ENCODE measurements around the gene RXRA. TPM values are rescaled to one million over a fixed set of nuclear protein-coding genes. Genes with fewer than 3 reads are reported as not detected.

The RXRA gene
- total and polyA plus RNA-seq, 3 experiments from 2014 or later, result 2.1 to 10.0 (median 9.9) TPM

- H3K9me3 Mint-ChIP-seq, result no peaks in the 10 kb centered on the region
- Histone ChIP-seq H3K27ac (ENCODE audit: low read depth, low read length) (no peak overlapping the region), H3K36me3 (ENCODE audit: insufficient read depth, low read length) (no peaks in the 10 kb centered on the region), H3K9me3 (ENCODE audit: low read length) (no peaks in the 10 kb centered on the region), H3K27me3 (ENCODE audit: insufficient read depth, low read length, poor library complexity, severe bottlenecking) (no peaks in the 10 kb centered on the region), H3K4me1 (ENCODE audit: insufficient read depth, low read length) (no peaks in the 10 kb centered on the region), H3K4me3 (ENCODE audit: low read length) (no peak overlapping the region)
- peak overlapping the region in 1 of 8 donors; percentile 21 for H3K27ac Mint-ChIP-seq
- ChIA-PET CTCF (interaction anchor here (0.7 to 2.1 kb wide), 2 partner anchors 28 to 33 kb away, joined by 3 to 4 read pairs; no protein-coding TSS in a partner anchor), POLR2A (no interaction called here)
- H3K27me3 Mint-ChIP-seq, result no peaks in the 10 kb centered on the region
- no peak for DNase-seq
- H3K4me3 Mint-ChIP-seq, result no peak overlapping the region
- H3K36me3 Mint-ChIP-seq, result peaks cover under 1 to 9% (median under 1%) of the 10 kb centered on the region in 3 donors
- H3K4me1 Mint-ChIP-seq, result peaks cover 7 to 10% (median 9%) of the 10 kb centered on the region in 3 donors
Observed at GRCh38 chr9:134414900-134415425, 88.7 kb downstream of the RXRA start.

GRCh38 chr9:134416385-134417015 lies 90.2 kb downstream of the RXRA start:
- H3K4me1 ChIP-seq (ENCODE audit: insufficient read depth, low read length), result no peaks in the 10 kb centered on the region
- H3K27ac ChIP-seq (ENCODE audit: low read depth, low read length), result no peak overlapping the region
- H3K27ac Mint-ChIP-seq, result peak overlapping the region in 1 of 8 donors; percentile 38
- H3K4me3 ChIP-seq (ENCODE audit: low read length), result no peak overlapping the region
- H3K4me3 Mint-ChIP-seq, result no peak overlapping the region
- ChIA-PET POLR2A (no interaction called here), CTCF (no interaction called here)
- no peaks in the 10 kb centered on the region for H3K27me3 ChIP-seq (ENCODE audit: insufficient read depth, low read length, poor library complexity, severe bottlenecking)
- no peaks in the 10 kb centered on the region for H3K36me3 ChIP-seq (ENCODE audit: insufficient read depth, low read length)
- no peak for DNase-seq
- peaks cover 0 to 14% (median 0%) of the 10 kb centered on the region in 3 donors for H3K36me3 Mint-ChIP-seq
- H3K9me3 ChIP-seq (ENCODE audit: low read length), result no peaks in the 10 kb centered on the region
- peaks cover 7 to 8% (median 7%) of the 10 kb centered on the region in 3 donors for H3K4me1 Mint-ChIP-seq
- no peaks in the 10 kb centered on the region for H3K9me3 Mint-ChIP-seq
- H3K27me3 Mint-ChIP-seq, result no peaks in the 10 kb centered on the region

GRCh38 chr9:134418354-134418753 lies 92.1 kb downstream of the RXRA start:
- POLR2A ChIA-PET, result no interaction called here
- H3K27me3 ChIP-seq (ENCODE audit: insufficient read depth, low read length, poor library complexity, severe bottlenecking), result no peaks in the 10 kb centered on the region

GRCh38 chr9:134419000-134419683 lies 92.9 kb downstream of the RXRA start:
- H3K4me1 ChIP-seq (ENCODE audit: insufficient read depth, low read length), result no peaks in the 10 kb centered on the region
- H3K27ac ChIP-seq (ENCODE audit: low read depth, low read length), result no peak overlapping the region
- no peak overlapping the region for H3K4me3 ChIP-seq (ENCODE audit: low read length)
- no peaks in the 10 kb centered on the region for H3K36me3 ChIP-seq (ENCODE audit: insufficient read depth, low read length)
- DNase-seq, result no peak
- ChIA-PET CTCF (no interaction called here), POLR2A (no interaction called here)
- H3K27me3 ChIP-seq (ENCODE audit: insufficient read depth, low read length, poor library complexity, severe bottlenecking), result no peaks in the 10 kb centered on the region
- no peaks in the 10 kb centered on the region for H3K27me3 Mint-ChIP-seq
- H3K27ac Mint-ChIP-seq, result peak overlapping the region in 1 of 8 donors; percentile 32
- H3K9me3 Mint-ChIP-seq, result no peaks in the 10 kb centered on the region
- no peaks in the 10 kb centered on the region for H3K9me3 ChIP-seq (ENCODE audit: low read length)
- peaks cover 0 to 18% (median 0%) of the 10 kb centered on the region in 3 donors for H3K36me3 Mint-ChIP-seq
- H3K4me1 Mint-ChIP-seq, result no peaks in the 10 kb centered on the region
- H3K4me3 Mint-ChIP-seq, result no peak overlapping the region

More at GRCh38 chr9:134418354-134418753, 92.1 kb downstream of the RXRA start:
- no peak overlapping the region for H3K4me3 ChIP-seq (ENCODE audit: low read length)
- peaks cover 0 to under 1% (median under 1%) of the 10 kb centered on the region in 3 donors for H3K4me1 Mint-ChIP-seq
- H3K4me3 Mint-ChIP-seq, result no peak overlapping the region
- no peaks in the 10 kb centered on the region for H3K4me1 ChIP-seq (ENCODE audit: insufficient read depth, low read length)
- CTCF ChIA-PET, result no interaction called here
- H3K27me3 Mint-ChIP-seq, result no peaks in the 10 kb centered on the region
- H3K9me3 ChIP-seq (ENCODE audit: low read length), result no peaks in the 10 kb centered on the region
- no peak for DNase-seq
- H3K9me3 Mint-ChIP-seq, result no peaks in the 10 kb centered on the region
- no peaks in the 10 kb centered on the region for H3K36me3 ChIP-seq (ENCODE audit: insufficient read depth, low read length)
- peaks cover 0 to 17% (median 0%) of the 10 kb centered on the region in 3 donors for H3K36me3 Mint-ChIP-seq
- no peak overlapping the region for H3K27ac Mint-ChIP-seq
- H3K27ac ChIP-seq (ENCODE audit: low read depth, low read length), result no peak overlapping the region

- Mint-ChIP-seq H3K27ac (no peak overlapping the region), H3K4me3 (no peak overlapping the region), H3K9me3 (no peaks in the 10 kb centered on the region), H3K36me3 (peaks cover 0 to 18% (median 0%) of the 10 kb centered on the region in 3 donors), H3K27me3 (no peaks in the 10 kb centered on the region), H3K4me1 (no peaks in the 10 kb centered on the region)
- Histone ChIP-seq H3K27ac (ENCODE audit: low read depth, low read length) (no peak overlapping the region), H3K4me1 (ENCODE audit: insufficient read depth, low read length) (no peaks in the 10 kb centered on the region), H3K36me3 (ENCODE audit: insufficient read depth, low read length) (no peaks in the 10 kb centered on the region), H3K9me3 (ENCODE audit: low read length) (no peaks in the 10 kb centered on the region), H3K4me3 (ENCODE audit: low read length) (no peak overlapping the region), H3K27me3 (ENCODE audit: insufficient read depth, low read length, poor library complexity, severe bottlenecking) (no peaks in the 10 kb centered on the region)
- ChIA-PET CTCF (no interaction called here), POLR2A (no interaction called here)
- no peak for DNase-seq
Observed at GRCh38 chr9:134419684-134420076, 93.4 kb downstream of the RXRA start.

GRCh38 chr9:134420281-134420845 lies 94.1 kb downstream of the RXRA start:
- H3K4me3 Mint-ChIP-seq, result no peak overlapping the region
- H3K4me1 ChIP-seq (ENCODE audit: insufficient read depth, low read length), result no peaks in the 10 kb centered on the region
- H3K27ac Mint-ChIP-seq, result peak overlapping the region in 1 of 8 donors; percentile 50
- no peak overlapping the region for H3K27ac ChIP-seq (ENCODE audit: low read depth, low read length)
- peaks cover 0 to 18% (median 0%) of the 10 kb centered on the region in 3 donors for H3K36me3 Mint-ChIP-seq
- no peaks in the 10 kb centered on the region for H3K36me3 ChIP-seq (ENCODE audit: insufficient read depth, low read length)
- no peaks in the 10 kb centered on the region for H3K27me3 ChIP-seq (ENCODE audit: insufficient read depth, low read length, poor library complexity, severe bottlenecking)
- no peaks in the 10 kb centered on the region for H3K9me3 ChIP-seq (ENCODE audit: low read length)
- no peaks in the 10 kb centered on the region for H3K27me3 Mint-ChIP-seq
- ChIA-PET POLR2A (no interaction called here), CTCF (no interaction called here)
- no peak for DNase-seq
- H3K4me1 Mint-ChIP-seq, result no peaks in the 10 kb centered on the region
- no peak overlapping the region for H3K4me3 ChIP-seq (ENCODE audit: low read length)
- H3K9me3 Mint-ChIP-seq, result no peaks in the 10 kb centered on the region

- POLR2A ChIA-PET, result no interaction called here
- Histone ChIP-seq H3K9me3 (ENCODE audit: low read length) (no peaks in the 10 kb centered on the region), H3K27me3 (ENCODE audit: insufficient read depth, low read length, poor library complexity, severe bottlenecking) (no peaks in the 10 kb centered on the region), H3K36me3 (ENCODE audit: insufficient read depth, low read length) (no peaks in the 10 kb centered on the region), H3K4me3 (ENCODE audit: low read length) (no peak overlapping the region), H3K4me1 (ENCODE audit: insufficient read depth, low read length) (no peaks in the 10 kb centered on the region), H3K27ac (ENCODE audit: low read depth, low read length) (no peak overlapping the region)
- H3K27ac Mint-ChIP-seq, result peak overlapping the region in 4 of 8 donors; percentile 17 to 78 (median 37)
- no peaks in the 10 kb centered on the region for H3K27me3 Mint-ChIP-seq
- H3K4me1 Mint-ChIP-seq, result no peaks in the 10 kb centered on the region
- H3K36me3 Mint-ChIP-seq, result peaks cover 0 to 18% (median 0%) of the 10 kb centered on the region in 3 donors
- no peaks in the 10 kb centered on the region for H3K9me3 Mint-ChIP-seq
- CTCF ChIA-PET, result no interaction called here
- DNase-seq, result no peak
- H3K4me3 Mint-ChIP-seq, result no peak overlapping the region
Observed at GRCh38 chr9:134420974-134421432, 94.7 kb downstream of the RXRA start.

GRCh38 chr9:134421888-134422287 lies 95.6 kb downstream of the RXRA start:
- H3K27ac ChIP-seq (ENCODE audit: low read depth, low read length), result no peak overlapping the region
- H3K4me3 Mint-ChIP-seq, result no peak overlapping the region
- H3K9me3 ChIP-seq (ENCODE audit: low read length), result no peaks in the 10 kb centered on the region
- H3K4me3 ChIP-seq (ENCODE audit: low read length), result no peak overlapping the region
- H3K4me1 Mint-ChIP-seq, result no peaks in the 10 kb centered on the region
- no peak overlapping the region for H3K27ac Mint-ChIP-seq
- CTCF ChIA-PET, result no interaction called here
- no peaks in the 10 kb centered on the region for H3K4me1 ChIP-seq (ENCODE audit: insufficient read depth, low read length)
- POLR2A ChIA-PET, result no interaction called here
- peaks cover 0 to 15% (median 0%) of the 10 kb centered on the region in 3 donors for H3K36me3 Mint-ChIP-seq
- H3K27me3 Mint-ChIP-seq, result no peaks in the 10 kb centered on the region
- H3K36me3 ChIP-seq (ENCODE audit: insufficient read depth, low read length), result no peaks in the 10 kb centered on the region
- DNase-seq, result no peak
- no peaks in the 10 kb centered on the region for H3K9me3 Mint-ChIP-seq
- no peaks in the 10 kb centered on the region for H3K27me3 ChIP-seq (ENCODE audit: insufficient read depth, low read length, poor library complexity, severe bottlenecking)

Data from CD8-positive, alpha-beta memory T cell (primary cell).